Fibroblast of pulmonary artery (primary cell): ENCODE measurements around the gene ANKS1B.

ENCODE experiments used
- DNase-seq: peaks from one replicate; pipeline ENCODE4 v3.0.0-alpha.2; 2010; ENCODE audit warnings: low read depth
- H3K4me3 ChIP-seq: replicated peaks from 2 replicates; pipeline ENCODE4 v1.5.1; 2011; ENCODE audit warnings: low read depth, mild to moderate bottlenecking, control low read depth, low read length, moderate library complexity
- TF ChIP-seq, protein P1 (sequence below): IDR thresholded peaks from 2 replicates; pipeline ENCODE4 v1.5.1; 2011; ENCODE audit warnings: mild to moderate bottlenecking, control low read depth, low read length, inconsistent platforms; ENCODE audit errors: missing control alignments

Gene ANKS1B

DNA sequence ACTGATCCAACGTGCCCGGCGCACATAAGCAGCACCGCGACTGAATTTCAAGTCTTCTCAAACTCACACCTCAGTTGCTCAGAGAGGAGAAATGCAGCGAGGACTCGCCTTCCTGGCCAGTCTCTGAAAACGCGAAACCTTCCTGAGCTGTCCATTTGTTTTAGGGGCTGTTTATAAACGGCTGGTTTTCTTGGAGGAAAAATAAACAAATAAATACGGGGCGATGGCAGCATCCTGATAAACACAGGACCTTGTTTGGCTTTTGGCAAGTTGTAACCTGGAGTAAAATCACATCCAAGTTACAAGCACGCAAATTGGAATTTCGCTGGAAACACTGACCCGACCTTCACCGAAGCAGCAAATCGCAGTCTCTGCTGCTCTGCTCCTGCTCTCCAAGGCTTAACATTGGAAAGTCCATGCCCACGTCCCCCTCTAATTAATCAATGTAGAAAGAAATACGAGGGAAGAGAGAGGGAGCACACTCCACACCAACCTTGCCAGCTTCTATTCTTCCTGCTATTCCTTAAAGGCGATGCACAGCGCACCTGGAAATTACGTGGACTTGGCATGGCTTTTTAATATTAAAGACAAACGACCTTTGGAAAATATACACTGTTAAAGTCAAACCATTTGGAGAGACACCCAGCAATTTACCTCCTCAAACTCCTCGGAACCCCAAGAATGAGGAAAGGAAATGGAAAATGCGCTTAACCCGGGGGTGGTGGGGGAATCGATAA lies 1090.9 kb downstream of the ANKS1B start:
- no peak for DNase-seq
- no peak overlapping the region for H3K4me3 ChIP-seq
- TF ChIP-seq, protein P1, sequence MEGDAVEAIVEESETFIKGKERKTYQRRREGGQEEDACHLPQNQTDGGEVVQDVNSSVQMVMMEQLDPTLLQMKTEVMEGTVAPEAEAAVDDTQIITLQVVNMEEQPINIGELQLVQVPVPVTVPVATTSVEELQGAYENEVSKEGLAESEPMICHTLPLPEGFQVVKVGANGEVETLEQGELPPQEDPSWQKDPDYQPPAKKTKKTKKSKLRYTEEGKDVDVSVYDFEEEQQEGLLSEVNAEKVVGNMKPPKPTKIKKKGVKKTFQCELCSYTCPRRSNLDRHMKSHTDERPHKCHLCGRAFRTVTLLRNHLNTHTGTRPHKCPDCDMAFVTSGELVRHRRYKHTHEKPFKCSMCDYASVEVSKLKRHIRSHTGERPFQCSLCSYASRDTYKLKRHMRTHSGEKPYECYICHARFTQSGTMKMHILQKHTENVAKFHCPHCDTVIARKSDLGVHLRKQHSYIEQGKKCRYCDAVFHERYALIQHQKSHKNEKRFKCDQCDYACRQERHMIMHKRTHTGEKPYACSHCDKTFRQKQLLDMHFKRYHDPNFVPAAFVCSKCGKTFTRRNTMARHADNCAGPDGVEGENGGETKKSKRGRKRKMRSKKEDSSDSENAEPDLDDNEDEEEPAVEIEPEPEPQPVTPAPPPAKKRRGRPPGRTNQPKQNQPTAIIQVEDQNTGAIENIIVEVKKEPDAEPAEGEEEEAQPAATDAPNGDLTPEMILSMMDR, result no peak

DNA sequence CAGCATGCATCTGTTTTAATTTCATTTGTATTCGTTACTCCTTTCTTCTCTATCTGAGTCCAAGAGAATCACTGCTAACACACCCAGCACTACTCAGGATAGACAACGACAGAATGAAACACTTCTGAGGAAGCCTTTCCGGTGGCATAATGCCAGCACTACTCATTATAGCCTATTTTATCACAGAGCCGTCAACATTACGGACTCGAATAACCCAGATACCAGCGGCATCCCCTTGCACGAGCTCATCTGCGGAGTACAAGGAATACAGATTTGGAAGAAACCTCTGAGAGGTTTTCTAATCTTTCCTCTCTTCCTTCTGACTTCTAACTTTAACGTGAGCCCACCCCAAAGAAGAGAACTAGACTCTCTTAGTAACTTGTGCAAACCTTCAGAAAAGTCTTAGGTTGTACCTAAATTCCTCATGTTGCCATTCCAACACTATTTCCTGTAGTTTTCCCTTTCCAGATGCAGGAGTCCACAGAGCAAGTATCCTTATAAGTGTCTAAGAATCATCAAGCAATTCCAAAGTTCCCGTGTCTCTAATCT lies 1091.5 kb downstream of the ANKS1B start:
- no peak for DNase-seq
- TF ChIP-seq, protein P1, result no peak
- no peak overlapping the region for H3K4me3 ChIP-seq

DNA sequence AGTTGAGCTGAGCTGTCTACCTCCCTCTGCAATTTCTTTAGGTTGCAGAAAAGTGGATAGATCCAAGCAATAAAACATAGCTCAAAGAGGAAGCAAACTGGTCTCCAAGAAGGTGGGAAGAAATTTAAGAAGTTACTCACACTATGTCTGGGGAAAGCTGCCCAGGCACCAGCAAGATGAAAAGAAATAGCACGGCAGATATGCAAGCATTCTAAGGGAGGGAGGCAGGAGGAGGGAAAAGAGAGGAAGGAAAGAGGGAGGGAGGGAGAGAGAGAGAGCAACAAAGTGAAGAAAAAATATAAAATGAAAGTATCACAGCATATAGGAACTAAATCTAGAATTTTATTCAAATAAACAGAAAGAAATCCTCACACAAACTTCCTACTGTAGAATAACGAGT lies 1099.0 kb downstream of the ANKS1B start:
- H3K4me3 ChIP-seq, result no peak overlapping the region
- DNase-seq, result no peak
- TF ChIP-seq, protein P1, result no peak

DNA sequence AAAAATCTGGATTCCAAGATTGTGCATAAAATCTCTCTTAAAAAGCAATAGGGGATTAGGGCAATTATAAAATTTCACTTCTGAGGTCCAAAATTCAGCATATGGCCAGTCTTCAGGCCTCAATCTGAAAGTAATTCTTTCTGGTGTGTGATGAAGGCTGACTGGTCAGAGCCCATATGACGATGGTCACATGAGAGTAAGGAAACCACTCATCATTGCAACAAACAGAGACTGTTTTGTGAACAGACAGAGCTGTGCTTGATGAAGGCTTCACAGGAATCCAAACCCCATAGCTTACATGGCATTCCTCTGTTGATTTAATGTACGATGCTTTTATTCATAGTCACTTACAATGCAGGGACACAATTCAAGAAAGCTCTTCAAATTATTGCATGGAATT lies 1101.5 kb downstream of the ANKS1B start:
- H3K4me3 ChIP-seq, result no peak overlapping the region
- no peak for DNase-seq
- TF ChIP-seq, protein P1, result no peak

DNA sequence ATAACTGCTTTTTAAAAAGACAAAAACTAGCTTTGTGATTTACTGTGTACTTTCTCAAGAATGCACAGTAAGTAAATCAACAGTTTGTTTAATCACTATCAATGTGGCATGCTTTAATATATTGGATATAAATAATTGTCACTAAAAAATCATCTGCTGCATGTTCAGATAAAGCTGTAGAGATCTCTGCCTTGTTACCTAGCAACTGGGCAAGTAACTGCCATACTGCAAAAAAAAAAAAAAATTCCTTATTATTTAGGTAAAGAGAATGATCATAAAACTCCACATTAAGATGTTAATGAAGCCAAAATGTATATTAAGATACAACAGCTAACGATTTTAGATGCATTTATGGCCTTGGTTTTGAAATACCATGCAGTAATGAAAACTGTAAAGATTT lies 1102.2 kb downstream of the ANKS1B start:
- no peak overlapping the region for H3K4me3 ChIP-seq
- DNase-seq, result no peak
- TF ChIP-seq, protein P1, result no peak

DNA sequence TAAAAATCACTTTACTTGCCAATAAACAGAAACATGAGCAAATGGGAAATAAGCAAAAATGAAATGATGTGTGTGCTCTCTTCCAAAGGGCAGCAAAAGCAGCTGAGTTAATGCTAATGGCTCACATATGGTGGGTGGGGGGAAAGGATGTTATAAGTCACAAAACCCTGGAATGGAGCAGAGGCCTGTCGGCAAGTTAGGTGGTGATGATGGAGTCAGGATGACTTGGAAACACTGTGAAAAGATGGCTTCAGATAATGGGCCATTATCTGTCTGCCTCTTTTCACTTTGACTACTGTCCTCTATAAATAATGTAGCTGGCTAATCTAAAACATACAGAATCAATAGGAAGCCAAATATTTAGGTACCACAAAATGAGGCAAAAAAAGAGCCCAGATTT lies 1111.0 kb downstream of the ANKS1B start:
- DNase-seq, result no peak
- no peak overlapping the region for H3K4me3 ChIP-seq
- TF ChIP-seq, protein P1, result no peak

DNA sequence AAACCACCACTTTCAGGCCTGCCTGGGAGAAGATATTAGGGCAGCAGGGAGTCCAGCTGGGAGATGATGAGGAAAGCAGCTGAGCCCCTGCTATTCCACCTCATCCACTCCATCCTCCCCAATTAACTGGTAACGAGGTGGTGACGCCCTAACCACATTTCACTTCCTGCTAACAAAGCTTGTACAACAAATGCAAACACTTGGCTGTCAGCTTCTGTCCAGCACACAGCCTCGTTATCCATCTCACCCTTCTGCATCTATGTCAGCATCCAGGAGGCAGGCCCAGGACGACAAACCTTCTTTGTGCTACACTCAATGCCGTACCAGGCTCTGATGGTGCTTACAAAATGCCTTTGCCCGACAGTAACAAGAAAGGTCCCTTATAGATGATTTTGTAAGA lies 1114.2 kb downstream of the ANKS1B start:
- H3K4me3 ChIP-seq, result no peak overlapping the region

More for the DNA sequence above, 1114.2 kb downstream of the ANKS1B start:
- no peak for DNase-seq
- TF ChIP-seq, protein P1, result no peak
